Activated CD8-positive, alpha-beta memory T cell treated with anti-CD3 and anti-CD28 coated beads for 36 hours (primary cell): Measurements from ENCODE around the gene CADPS2. TPM values are rescaled to one million over a fixed set of nuclear protein-coding genes. Genes with fewer than 3 reads are reported as not detected.

Experiments
- CTCF ChIA-PET: fragments of 350-600 bp; sonication (Branson Sonifier 250); formaldehyde crosslinking; loops from one replicate; lab custom pipeline; 2021; ENCODE audit warnings: antibody characterized with exemption; lab: Charles Lee
- POLR2A ChIA-PET: fragments of 350-600 bp; sonication (Branson Sonifier 250); formaldehyde crosslinking; loops from one replicate; lab custom pipeline; 2021; ENCODE audit warnings: antibody characterized with exemption; lab: Charles Lee
- total RNA-seq, 2 experiments: library from RNA; stranded (reverse); gene quantifications; one replicate each; pipeline ENCODE4 v1.2.3, GENCODE V29; 2021

The CADPS2 gene
- total RNA-seq, 2 experiments from 2014 or later = not detected

- CTCF ChIA-PET = no interaction called here
- POLR2A ChIA-PET = no interaction called here
These were observed 575.1 kb downstream of the CADPS2 start for GRCh38 chr7:122311050-122311700.

DNA sequence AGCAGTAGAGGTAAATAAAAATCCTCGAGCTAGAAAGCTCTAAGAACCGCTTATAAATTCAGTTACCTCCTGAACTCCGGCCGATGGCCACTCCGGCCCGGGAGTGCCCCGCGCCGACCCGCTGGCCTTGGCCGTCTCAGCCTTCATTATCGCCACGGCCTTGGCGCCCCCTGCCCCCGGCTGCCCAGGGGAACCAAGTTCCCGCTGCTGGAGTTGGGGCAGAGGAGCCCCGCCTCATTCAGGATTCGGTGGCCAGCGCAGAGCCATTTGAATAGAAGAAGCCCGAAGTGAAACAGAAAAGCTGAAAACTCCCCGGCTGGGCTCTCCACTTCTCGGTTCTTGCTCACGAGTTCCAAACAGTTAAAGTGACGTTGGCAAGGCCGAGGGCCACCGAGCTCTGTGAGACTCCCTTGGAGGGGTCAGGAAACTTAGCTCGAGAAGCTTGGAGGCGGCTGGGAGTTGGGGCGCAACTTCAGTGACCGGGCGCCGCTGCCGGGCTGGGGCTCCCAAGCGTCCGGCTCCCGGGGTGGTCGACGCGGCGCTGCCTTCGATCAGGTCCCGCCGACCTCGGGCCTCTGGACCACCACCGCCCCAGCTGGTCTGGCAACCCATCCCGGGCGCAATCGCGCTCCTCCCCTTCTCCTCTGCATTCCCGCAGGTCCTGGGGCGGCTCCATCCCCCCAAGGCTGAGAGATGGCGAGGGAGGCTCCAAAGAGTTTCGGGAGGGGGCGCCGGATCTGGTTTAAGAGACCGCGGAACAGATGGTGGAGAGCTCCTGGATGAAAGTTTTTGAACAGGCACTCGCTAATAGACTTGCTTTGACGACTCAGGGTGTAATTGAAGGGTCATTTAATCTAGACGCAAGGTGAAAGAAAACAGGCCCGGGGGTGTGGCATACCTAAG is 575.9 kb downstream of the CADPS2 start:
- ChIA-PET POLR2A (no interaction called here), CTCF (no interaction called here)

DNA sequence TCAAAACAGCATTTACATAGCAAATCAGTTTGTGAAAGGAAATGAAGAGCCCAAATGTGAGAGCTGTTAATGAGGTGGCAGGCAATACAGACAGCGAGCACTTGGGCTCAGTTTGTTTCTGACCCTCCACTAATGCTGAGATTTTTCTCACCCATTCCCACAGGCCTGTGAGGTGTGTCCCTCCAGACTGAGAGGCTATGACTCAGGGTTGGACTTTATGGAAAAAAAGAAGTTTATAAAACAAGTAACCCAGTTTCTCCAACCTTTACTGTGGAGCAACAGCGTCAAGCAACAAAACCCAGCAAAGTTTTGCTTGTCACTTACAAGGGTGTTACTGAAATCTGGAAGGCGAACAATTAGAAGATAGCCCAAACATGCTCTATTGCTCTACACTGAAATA is 576.8 kb downstream of the CADPS2 start:
- ChIA-PET POLR2A (no interaction called here), CTCF (no interaction called here)

DNA sequence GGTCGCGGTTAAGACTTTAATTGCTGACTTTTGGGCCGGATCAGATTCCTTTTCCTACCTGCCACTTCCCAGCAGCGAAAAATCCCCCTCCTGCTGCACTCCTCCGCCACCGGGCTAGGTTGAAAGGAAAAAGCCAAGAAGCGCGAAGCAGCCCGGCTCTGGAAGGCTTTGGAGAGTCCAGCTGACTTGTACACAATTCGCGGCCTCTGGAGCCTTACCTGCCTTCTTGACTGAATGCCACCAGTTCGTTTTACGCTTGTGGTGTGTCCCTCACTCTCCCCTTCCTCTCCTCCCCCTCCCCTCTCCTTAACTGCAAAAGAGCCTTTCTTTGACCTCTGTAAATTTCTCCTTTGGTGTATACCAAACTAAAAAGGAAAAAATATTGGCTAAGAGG is 579.0 kb downstream of the CADPS2 start:
- ChIA-PET POLR2A (no interaction called here), CTCF (no interaction called here)

DNA sequence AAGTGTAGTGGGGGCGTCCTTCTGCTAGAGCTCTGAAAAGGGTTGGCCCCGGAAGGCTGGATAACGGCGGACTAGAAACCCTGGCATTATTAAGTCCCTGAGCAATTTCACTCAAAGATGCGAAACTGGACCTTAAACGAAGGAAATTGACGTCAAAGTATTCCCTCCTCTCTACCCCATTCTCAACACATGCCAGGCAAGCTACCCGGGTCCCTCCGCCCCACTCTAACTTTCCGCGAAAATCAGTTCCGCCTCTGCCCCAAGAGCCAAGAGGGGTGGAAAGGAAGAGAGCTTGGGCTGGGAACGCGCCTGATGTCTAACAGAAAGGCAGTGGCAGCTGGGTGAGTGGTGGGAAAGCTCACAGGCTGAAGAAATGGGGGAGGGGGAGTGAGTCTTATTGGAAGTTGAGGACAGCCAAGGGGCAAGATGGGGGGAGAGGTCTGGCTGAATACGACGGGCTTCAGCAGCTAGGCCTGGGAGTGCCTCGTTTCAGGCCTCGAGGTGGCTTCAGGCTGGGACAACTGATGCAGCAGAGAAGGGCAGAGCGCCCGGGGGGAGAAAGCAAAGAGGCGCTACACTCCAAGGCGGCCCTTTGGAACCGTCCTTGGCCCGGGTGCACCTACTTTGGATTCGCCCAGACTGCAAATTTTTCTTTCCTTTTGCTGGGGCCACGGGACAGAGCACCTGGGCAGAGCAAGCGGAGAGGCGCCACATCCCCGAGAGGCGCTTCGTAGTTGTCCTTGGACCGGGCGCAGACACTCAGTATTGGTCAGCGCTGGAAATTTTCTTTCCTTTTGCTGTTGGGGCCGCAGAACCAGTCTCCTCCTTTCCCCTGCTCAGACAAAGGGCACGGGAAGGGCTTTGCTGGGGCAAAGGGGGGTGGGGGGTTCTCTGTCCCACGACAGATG is 579.7 kb downstream of the CADPS2 start:
- ChIA-PET POLR2A (no interaction called here), CTCF (no interaction called here)

- CTCF ChIA-PET = no interaction called here
- POLR2A ChIA-PET = no interaction called here
These were observed 580.6 kb downstream of the CADPS2 start for GRCh38 chr7:122305475-122306319.

GRCh38 chr7:122304996-122305421 is 581.3 kb downstream of the CADPS2 start:
- CTCF ChIA-PET = no interaction called here
- POLR2A ChIA-PET = no interaction called here

DNA sequence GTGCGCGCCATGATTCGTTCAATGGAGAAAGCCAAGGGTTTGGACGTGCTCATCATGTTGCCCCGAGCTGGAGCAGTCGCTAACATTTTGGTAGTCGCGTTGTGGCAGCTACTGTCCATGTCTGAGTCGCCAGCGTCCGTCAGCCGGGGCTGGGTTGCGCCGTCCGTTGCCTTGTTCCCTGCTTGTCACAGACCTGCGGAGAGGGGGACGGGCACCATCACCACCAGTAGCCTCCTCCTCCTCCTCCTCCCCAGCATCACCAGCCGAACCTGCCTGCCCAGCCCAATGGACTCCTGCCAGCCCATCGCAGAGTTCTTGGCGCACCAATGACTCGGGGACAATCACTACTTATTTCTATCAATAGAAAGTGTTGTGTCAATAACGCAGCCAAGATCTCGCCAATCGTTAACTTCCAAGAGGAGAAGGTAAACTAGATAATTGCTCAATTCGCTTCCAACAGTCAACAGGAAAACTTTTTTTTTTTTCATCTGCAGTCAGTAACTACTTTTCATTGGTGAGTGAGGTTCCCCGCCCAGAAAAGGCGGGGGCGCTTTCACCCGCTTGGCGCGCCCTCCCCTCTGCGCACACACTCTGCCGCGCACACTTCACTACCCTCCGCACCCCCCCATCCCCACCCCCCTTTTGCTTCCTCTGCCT is 581.8 kb downstream of the CADPS2 start, which contains the start of gene FEZF1:
FEZF1 (minus strand) TSS at position 432 of the 657 bp plus-strand sequence; CDS start at position 119, 313 bp downstream.
- CTCF ChIA-PET = no interaction called here

GRCh38 chr7:122303531-122304318 is 582.5 kb downstream of the CADPS2 start:
- ChIA-PET CTCF (no interaction called here), POLR2A (no interaction called here)

More for the DNA sequence above, 581.8 kb downstream of the CADPS2 start, which contains the start of gene FEZF1:
- POLR2A ChIA-PET = no interaction called here

DNA sequence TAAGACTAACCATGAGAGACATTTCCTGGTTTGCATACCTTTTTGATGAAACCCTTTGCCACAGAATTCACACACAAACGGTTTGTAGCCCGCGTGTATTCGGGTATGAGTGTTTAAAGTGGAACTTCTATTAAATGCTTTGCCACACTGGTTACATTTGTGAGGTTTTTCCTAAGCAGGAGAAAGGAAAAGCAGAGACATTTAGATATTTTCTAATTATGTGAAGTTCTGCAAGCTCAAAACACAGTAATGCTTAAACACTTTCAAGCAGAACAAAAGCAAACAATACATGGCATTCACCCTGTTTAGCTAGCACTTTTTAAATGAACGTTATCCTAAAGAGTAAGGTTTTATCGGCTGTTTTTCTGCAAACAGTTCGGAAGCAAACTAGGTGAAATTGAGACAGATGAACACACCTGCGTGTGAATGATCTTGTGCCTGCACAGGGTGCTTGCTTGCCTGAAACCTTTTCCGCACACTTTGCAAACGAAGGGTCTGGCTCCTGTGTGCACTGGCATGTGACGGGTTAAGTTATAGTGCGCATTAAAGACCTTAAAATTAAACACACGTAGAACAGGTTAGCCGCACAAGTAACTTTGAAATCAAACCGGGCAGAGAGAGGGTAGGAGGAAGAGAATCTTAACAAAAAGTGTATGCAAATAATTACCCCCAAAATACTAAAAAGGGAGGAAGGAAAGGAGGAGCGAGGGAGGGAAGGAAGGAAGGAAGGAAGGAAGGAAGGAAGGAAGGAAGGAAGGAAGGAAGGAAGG is 583.3 kb downstream of the CADPS2 start:
- ChIA-PET POLR2A (no interaction called here), CTCF (no interaction called here)

DNA sequence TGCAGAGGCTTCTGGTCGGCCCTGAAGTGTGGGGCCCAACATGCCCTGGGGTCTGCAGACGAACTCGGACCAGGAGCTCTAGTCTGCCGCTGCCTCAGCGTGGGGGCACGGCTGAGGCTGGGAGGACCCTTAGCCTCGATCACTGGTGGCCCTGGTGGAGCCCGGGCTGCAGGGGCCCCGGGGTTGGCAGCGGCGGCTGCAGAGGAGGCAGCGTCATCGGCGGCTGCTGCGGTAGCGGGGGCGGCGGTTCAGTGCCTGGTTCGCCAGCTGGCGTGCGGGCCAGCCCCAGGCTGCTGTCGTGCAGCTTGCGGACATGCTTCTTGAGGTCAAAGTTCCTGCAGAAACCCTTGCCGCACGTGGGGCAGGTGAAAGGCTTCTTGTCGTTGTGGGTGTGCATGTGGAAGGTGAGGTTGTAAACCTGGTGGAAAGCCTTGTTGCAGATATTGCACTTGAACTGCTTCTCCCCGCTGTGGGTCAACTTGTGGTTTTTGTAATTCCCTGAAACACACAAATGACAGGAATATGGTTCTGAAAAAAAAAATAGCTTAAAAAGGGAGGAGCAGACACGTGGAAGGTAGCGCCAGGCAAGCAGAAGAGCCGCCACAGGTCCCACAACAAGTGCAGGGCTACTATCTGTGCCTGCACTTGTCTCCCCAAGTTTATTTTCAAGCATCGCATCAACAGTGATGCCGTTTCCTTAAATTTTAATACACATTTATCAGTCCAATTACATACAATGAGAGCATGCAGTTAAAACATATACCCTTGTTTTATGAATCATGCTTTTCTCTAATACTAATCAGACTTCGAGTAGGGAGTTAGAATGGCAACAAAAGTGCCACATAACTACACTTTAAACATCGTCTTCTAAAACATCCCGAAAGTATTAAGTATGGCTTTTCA is 584.2 kb downstream of the CADPS2 start:
- ChIA-PET CTCF (no interaction called here), POLR2A (no interaction called here)

- POLR2A ChIA-PET = no interaction called here
- CTCF ChIA-PET = no interaction called here
These were observed 585.1 kb downstream of the CADPS2 start for GRCh38 chr7:122300956-122301833.

DNA sequence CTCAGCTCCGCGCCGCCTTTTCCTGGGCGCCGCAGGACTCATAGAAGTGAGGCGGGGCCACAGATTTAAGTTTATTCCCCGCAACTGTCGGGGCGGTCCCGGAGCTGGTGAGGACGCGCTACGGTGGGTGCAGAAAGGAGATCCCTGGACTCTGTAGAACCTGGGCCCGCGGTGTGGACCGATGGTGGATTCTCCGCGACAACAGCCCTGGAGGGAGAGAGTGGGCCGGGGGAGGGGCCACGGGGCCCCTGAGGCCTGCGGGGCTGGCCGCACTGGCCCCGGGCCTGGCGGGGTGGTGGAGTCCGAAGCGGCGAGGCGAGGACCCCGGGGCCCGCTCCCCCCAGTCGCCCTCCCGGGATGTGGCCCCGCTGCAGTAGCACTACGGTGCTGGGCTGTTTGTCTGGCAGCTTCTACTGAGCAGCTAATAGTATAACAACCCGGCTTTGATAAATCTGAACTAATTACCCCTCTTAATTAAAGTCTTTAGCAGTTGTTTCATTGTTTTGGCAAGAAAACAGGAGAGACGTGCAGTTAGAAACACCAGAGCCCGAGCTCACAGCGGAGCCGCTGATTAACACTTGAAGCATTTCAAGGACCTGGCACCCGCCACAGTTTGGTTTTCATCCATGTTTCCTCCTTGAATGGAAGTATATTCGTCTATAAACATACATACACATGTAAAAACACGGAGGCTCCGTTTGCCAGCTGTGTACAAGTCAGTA is 585.9 kb downstream of the CADPS2 start:
- ChIA-PET POLR2A (no interaction called here), CTCF (no interaction called here)

DNA sequence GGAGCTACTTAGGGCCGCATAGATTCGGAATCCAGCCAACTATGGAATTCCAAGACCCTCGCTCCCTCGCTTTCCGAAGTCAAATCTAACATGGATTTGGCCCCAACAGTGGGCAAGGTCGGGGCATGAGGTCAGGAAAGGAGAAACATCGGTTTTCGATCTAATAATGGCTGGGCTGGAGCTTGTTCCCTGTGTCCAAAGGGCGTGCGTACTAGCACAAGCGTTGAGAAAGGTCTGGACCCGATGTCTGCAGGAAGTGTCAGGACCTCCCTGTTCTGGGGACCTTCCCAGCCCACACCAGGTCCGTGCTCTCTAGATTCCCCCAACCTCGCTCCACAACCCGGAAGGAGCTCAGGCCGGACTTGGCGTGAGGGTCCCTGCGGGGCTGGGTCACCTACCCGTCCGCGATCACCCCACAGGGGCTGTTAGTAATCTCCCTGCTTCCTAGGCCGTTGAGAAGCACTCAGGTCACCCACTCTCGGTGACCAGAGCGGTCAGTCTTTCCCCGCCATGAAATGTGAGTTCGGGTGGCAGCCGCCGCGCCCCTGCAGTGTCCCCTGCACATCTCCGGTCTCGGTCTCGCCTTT is 586.5 kb downstream of the CADPS2 start:
- ChIA-PET CTCF (no interaction called here), POLR2A (no interaction called here)
